SW480 (cell line): Measurements from ENCODE around the gene NAMPT.

ENCODE experiments used
- DNase-seq: peaks from one replicate; pipeline ENCODE4 v3.0.0-alpha.2; 2016; ENCODE audit warnings: low spot score

Gene NAMPT

GRCh38 chr7:106273009-106273668 lies 11.6 kb downstream of the NAMPT start:
- no peak for DNase-seq

DNA sequence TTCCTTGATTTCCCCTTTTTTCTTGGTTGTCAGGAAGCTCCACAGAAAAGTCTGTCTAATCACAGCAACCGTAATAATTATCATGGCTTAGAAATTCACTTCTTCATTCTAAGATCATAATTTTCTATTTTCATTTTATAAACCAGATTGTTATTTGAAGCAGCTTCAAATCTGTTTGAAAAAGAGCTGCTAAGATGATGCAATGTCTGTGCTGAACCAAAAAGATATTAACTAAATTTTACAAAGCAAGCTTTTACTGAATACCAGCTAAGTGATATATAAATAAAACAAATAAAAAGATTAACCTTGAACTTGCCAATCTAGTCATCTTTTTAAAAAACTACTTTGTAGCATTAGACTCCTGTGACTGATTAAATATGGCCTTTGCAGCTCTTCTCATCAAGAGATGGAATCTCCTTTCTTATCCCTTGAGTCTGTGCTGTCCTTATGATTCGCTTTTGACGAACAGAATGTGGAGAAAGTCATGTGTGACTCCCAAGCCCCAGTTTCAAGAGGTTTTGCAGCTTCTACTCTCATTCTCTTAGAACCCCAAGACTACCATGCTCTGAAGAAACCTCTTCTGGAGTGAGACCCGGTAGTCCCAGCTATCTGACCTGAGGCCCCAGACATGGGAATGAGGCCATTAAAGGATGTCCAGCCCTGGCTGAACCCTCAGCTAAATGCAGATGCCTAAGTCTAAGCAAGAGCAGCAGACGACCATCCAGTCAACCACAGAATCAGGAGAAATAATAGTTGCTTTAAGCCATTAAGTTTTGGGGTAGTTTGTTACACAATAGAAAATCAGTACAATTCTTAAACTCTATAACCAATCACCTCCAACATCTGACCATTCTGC lies 14.4 kb downstream of the NAMPT start:
- no peak for DNase-seq

DNA sequence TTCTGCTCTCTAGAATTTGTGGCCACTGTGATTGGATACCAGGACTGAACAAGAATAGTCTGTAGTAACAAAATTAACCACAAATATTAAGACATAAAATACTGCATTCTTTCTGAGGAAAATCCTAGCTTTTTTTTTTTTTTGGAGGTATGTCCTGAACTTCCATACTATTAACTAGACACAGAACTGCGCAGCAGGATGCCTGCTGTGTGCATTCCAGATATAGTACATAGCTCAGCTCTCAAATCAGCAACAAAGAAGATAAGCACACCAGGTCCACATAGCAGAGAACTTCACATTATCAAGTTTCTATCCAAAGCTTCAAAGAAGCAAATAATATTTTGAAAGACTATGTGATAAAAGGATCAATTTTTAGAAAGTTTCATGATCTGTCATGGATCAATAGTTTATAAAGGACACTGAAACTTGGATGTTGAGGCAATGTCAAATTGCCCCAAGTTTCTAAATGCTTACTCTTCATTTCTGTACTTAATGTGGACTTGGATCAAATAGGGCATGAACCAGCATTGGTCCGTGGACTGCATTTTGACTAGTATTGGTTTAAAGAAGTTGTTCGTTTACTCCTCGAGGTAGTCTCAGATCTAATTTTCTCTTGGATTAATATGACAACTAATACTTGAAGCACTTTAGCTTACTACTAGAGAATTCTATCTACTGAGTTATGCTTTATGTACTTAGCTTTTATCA lies 15.4 kb downstream of the NAMPT start:
- DNase-seq: no peak

- no peak for DNase-seq
Measured at GRCh38 chr7:106265133-106265532, 19.6 kb downstream of the NAMPT start.

GRCh38 chr7:106262221-106262881 lies 22.4 kb downstream of the NAMPT start:
- DNase-seq: no peak

- DNase-seq: peak; percentile 15
Measured at GRCh38 chr7:106260136-106260561, 24.6 kb downstream of the NAMPT start.

- no peak for DNase-seq
Measured at GRCh38 chr7:106258789-106259188, 26.0 kb downstream of the NAMPT start.

DNA sequence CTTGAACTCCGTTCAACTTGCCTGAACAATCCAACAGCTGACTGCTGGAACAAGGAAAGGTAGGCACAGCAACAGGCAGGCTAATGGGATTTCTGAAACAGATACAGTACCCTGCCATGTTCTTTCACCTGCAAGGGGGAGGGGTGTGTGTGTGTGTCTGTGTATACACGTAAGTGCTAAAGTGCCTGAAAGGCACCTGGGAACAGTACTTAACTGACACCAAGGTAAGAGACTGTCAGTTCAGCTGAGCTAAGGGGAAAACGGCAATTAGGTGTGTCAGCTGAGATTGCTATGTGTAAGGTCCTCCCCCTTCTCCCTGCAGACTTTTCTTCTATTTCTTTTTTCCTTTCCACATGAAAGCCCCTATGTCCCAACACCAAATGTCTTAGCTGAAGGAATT lies 27.0 kb downstream of the NAMPT start:
- no peak for DNase-seq

DNA sequence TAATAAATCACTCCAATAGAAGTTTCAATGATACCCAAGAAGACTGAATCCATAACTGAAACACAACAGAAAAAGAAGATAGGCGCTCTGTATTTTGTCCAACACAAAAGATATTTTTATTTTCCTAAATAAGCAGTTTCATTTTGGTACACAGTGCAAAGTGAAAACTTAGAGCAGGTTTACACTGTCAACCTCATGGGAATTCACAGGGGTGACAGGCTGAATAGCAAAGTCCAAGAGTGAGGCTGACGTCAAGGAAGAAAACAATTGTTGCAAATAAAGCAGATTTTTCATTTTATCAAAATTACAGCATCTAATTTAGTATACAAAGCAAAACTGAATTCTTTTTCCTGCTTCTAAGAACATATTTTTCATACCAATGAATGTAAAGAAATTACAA lies 28.6 kb downstream of the NAMPT start:
- no peak for DNase-seq

- DNase-seq: no peak
Measured at GRCh38 chr7:106255246-106255645, 29.5 kb downstream of the NAMPT start.

DNA sequence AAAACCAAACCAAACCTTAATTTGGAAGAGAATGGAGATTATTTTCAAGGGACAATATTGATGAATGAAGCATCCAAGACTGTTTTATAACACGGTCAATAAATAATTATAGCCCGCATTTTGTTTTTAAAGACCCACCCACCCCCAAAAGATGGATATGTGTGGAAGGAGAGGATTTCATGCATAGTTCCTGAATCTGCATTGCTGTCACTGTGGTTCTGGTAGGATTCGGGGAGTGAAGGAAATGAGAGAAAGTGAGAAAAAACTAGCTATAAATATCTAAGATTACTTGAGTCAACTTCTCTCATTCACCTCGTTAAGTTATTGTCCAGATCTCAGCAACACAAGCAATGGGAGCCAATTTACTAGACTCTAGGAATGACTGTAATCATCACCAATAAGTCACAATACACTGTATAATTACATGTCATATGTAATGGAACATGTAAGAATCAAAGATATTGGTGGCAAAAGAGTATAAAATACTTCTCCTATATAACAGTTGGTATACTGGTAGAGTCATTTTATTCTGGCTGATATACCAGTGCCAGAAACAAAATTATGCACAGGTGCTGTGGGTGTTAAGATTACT lies 30.2 kb downstream of the NAMPT start:
- no peak for DNase-seq

DNA sequence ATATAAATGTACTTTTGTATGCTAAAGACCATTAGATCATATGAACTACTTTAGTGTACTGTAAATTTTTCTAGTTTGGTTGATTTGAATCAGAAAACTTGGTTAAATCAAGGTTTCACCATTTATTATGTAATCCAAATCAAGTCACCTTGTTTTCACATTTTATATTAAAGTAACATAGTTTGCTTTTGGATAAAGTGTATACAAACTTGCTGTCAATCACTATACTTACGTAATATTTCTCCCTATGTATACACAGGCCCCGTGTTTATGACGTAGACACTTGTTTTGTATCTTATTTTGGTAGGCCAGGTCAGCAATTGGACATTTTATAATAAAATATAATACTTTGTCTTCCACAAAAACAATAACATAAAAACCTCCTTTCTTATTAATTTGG lies 32.2 kb downstream of the NAMPT start:
- no peak for DNase-seq

- no peak for DNase-seq
Measured at GRCh38 chr7:106249488-106249887, 35.3 kb downstream of the NAMPT start.

DNA sequence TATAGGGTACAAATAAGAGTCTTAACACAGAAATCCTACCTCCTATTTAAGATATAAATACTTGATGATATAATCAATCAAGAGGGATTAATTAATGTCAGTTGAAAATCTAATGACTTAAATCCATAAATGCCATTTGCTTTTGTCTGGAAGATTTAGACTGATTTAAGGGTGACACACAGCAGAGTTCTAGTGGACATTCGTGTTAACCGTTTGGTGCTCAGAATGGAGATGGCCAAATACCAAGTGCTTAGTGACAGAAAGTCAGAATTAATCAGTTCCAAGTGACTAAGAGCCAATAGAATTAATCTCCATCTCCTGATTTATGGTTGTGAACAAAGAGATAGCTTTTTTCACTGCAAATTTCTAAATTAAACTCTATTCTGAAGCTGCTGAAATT lies 36.2 kb downstream of the NAMPT start:
- DNase-seq: no peak

- DNase-seq: no peak
Measured at GRCh38 chr7:106247841-106248240, 36.9 kb downstream of the NAMPT start.

DNA sequence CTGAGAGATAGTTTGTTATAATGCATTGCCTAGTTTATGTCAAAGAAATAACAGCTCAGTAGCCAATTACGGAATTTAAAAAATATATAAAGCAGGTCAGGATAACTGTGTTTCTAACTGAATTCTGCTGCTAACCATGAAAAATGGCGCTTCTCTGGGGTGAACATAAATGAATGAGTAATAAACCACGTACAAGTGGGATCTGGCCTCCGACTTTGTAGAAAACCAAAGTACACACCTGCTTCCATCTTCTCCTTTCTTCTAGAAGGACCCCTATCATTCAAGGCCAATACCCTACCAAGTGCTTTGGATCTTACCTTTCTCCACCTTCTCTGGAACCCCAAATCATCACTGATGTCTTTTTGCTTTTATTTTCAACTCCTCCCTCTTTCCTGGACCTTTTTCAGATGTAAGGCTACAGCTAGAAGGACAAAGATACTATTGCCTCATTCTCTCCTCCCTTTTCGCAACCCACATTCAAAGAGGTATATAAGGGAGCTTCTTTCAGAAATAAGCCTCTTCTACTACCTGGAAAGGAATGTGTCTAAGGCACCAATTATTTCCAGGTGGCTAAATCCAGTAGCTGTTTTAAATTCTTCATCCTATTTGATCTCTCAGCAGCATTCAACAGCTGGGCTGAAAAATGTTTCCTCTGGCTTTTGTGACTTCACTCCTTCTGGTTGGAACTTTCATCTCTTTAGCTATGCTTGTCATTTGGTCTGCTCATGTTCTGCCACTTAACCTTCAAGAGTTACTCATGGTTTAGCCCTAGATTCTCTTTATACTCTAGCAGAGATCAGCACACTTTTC lies 37.7 kb downstream of the NAMPT start:
- no peak for DNase-seq

DNA sequence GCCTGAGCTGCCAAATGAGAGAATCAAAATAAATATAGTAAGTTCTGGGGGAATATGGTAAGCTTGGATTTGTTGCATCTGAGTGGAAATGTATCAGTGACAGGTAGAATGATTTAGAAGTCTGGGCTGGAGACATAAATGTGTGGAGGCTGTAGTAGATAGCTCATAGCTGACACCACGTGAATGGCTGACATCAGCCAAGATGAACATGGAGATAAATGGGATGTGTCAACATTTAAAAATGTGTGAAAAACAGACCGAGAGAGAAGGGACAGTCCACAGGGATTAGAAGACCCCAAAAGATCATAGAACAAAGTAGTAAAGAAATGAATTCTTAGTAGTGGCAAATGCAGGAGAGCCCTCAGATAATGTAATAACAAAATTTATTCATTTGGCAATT lies 40.9 kb downstream of the NAMPT start:
- DNase-seq: no peak

GRCh38 chr7:106239406-106239805 lies 45.4 kb downstream of the NAMPT start:
- DNase-seq: no peak

DNA sequence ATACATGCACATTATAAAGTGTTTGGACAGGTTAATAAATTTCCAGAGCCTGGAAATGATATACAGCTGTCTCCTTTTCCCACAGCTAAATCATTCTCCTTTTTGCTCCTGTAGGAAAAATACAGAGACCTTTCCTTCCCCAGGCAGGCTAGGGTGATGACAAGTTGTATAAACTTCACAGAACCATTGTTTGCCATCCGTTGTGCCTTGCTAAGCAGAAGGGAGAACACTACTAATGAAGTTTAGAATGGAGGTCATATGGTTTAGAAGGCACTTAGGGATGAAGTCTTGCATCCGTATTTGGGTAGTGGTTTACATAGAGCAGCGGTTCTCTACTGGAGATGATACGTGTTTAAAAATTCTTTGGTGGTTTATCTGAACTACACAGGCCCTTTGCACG lies 46.0 kb downstream of the NAMPT start:
- no peak for DNase-seq

- no peak for DNase-seq
Measured at GRCh38 chr7:106236065-106236464, 48.7 kb downstream of the NAMPT start.

- DNase-seq: no peak
Measured at GRCh38 chr7:106234425-106234824, 50.4 kb downstream of the NAMPT start.
